OCI-LY1 (cell line): ENCODE measurements around the gene DNASE2.

ENCODE experiments used
- EZH2 ChIP-seq: fragments of 200-600 bp; sonication (generic), shearing (Covaris generic); IDR thresholded peaks from 2 replicates; pipeline ENCODE4 v1.8.0; 2017; ENCODE audit warnings: borderline replicate concordance, mixed run types, mild to moderate bottlenecking, antibody characterized with exemption, low read length, moderate library complexity, mixed read lengths
- TF ChIP-seq, protein P1 (sequence below): fragments of 200-600 bp; sonication (generic), shearing (Covaris generic); IDR thresholded peaks from 2 replicates; pipeline ENCODE4 v1.5.1; 2017; ENCODE audit warnings: mild to moderate bottlenecking, antibody characterized with exemption, low read length, moderate library complexity, mixed read lengths

GRCh38 chr19:12913011-12913561 is 31.8 kb upstream of the DNASE2 start:
- TF ChIP-seq, protein P1, sequence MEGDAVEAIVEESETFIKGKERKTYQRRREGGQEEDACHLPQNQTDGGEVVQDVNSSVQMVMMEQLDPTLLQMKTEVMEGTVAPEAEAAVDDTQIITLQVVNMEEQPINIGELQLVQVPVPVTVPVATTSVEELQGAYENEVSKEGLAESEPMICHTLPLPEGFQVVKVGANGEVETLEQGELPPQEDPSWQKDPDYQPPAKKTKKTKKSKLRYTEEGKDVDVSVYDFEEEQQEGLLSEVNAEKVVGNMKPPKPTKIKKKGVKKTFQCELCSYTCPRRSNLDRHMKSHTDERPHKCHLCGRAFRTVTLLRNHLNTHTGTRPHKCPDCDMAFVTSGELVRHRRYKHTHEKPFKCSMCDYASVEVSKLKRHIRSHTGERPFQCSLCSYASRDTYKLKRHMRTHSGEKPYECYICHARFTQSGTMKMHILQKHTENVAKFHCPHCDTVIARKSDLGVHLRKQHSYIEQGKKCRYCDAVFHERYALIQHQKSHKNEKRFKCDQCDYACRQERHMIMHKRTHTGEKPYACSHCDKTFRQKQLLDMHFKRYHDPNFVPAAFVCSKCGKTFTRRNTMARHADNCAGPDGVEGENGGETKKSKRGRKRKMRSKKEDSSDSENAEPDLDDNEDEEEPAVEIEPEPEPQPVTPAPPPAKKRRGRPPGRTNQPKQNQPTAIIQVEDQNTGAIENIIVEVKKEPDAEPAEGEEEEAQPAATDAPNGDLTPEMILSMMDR, result no peak
- no peak for TF ChIP-seq EZH2
